ENCODE results near the gene MYL12A. TPM values are rescaled to one million over a fixed set of nuclear protein-coding genes. Genes with fewer than 3 reads are reported as not detected.

MYL12A gene
- total RNA-seq: 359 and 754 TPM in 2 replicates

DNA sequence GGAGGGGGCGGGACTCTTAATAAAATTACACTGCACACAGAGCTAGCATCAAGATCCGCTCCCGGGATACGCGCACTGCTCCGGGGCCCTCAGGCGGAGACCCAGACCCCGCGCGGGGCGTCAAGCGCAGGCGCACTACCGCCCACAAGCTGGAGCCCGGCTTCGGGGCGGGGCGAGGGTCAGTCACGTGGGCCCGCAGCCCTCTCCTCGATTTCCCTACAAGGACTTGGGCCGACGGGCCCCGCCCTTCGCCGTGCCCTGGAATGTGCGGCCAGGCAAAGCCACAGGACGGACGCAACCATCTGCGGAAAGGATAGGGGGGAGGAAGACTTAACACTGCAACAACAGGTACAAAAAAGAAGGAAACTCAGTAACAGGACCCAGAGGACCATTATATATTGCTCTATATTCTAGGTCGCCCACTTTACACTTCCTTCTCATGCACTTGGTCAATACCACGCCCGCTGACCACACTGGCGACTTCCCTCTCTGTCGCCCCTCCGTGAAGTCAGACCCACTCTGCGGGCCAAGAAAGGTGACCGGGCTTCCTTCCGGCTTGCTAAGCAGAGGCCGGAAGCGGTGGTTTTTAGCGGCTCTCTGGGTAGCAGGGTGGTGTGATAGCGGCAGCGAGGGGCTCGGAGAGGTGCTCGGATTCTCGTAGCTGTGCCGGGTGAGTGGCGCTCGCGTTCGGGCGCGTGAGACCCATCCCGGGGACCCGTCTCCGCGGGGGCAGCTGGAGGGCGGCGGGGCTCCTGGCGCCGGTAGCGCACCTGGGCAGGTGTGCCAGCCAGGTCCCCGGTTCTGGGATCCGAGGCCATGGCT is at the start of gene MYL12A:
MYL12A (plus strand) TSS at position 562 of the 822 bp plus-strand sequence. CDS start 5,447 bp downstream, outside the sequence.

DNA sequence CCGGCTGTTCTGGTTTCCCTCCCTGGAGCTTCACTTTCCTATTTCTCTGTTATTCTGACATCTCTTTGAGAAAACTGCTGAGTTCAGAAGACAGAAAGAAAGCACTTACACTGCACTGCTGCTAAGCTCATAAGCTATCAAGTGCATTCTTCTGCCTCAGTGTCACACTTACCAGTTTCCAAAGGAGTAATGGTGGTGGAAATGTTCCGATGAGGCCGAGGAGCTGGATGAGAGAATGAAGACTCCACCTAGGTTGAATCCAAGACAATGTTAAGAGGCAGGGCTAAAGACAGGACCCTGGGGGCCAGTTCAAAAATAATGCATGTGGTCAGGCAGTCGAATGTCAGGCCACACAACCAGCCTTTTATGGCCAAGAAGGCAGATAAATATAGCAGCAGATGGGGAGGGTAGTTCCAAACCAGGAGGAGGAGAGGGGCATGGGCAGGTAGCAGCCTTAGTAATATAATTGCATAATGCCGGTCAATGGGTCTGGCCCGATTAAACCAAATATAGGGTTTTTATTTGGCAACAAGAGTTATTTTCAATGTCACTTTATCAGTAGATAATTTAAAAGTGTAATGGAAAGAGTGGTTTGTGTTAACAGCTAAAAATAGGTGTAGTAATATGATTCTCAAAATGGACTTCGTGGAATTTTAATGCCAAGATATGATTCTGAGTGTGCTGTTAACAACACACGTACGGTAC is 27.8 kb upstream of the MYL12A start, which contains the start of gene MYOM1:
MYOM1 (minus strand) TSS at position 338 of the 705 bp plus-strand sequence. CDS start 4,745 bp downstream, outside the sequence.

DNA sequence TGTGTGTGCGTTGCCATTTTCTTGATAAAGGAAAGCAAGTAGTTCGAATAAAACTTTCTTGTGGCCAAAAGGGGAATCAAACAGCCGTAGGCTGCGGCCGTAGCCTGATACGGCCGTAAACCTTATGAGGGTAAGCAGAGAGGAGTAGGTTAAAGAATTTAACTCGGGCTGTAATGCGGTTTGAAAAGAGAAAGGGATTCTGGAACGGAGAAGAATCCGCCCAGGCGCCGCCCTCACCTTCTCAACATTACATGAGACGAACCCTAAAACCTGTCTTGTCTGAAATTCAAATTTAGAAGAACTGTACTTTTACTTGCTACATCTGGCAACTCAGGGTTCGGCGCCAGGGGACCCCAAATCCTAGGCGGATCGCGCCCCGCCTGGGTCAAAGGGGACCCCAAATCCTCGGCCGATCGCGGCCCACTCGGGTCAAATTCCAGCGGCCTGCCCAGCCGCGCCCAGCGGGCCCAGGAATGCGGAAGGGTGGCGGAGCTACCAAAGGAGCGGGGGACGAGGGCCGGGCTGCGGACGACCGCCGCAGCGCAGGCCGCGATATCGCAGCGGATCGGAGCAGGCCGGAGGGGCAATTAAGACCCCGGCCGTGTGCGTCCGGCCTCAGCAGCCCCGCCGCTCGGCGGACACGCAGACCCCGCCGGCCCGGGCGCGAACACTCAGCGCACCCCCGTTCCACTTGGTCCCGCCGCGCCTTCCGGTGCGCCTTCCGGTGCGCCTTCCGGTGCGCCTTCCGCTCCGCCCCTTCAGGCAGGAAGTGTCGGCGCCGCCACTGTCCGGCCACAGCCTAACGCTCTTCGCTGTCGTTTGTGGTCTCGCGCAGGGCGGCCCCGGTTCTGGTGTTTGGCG is 14.0 kb downstream of the MYL12A start, which contains the start of gene MYL12B:
MYL12B (plus strand) TSS at position 761 of the 861 bp plus-strand sequence. CDS start 10,766 bp downstream, outside the sequence.

Other genes starting within 250 kb of the MYL12A start
- gene LPIN2, start 234.7 kb upstream of the MYL12A start, total RNA-seq: 23.6 and 27.2 TPM in 2 replicates
- gene MYOM1, start 27.8 kb upstream of the MYL12A start, total RNA-seq: 0.13 and 0.48 TPM in 2 replicates
- 258 and 549 TPM in 2 replicates for gene MYL12B, start 14.3 kb downstream of the MYL12A start, total RNA-seq
- gene TGIF1, start 202.4 kb downstream of the MYL12A start, total RNA-seq: 84.1 and 113 TPM in 2 replicates

Measured in epithelial cell of alveolus of lung (primary cell).